MM.1S (cell line): Measurements from ENCODE around the gene HS6ST1.

Source experiments
- DNase-seq: peaks from one replicate; pipeline ENCODE4 v3.0.0-alpha.2; 2015
- H2AFZ ChIP-seq: fragments of 300-600 bp; sonication (generic); 2 replicates; pipeline ENCODE4 v1.6.0; 2016; ENCODE audit warnings: antibody characterized with exemption, low read length
- H3F3A ChIP-seq: fragments of 300-600 bp; sonication (generic); 2 replicates; pipeline ENCODE4 v1.6.1; 2016; ENCODE audit warnings: mild to moderate bottlenecking, antibody characterized with exemption, low read length, moderate library complexity, mixed read lengths; ENCODE audit not compliant: insufficient read depth
- H3K27ac ChIP-seq: fragments of 300-600 bp; sonication (generic); 2 replicates; pipeline ENCODE4 v1.5.1; 2016; ENCODE audit warnings: mild to moderate bottlenecking, low read length
- H3K27me3 ChIP-seq: fragments of 300-600 bp; sonication (generic); replicated peaks from 2 replicates; pipeline ENCODE4 v1.6.0; 2016; ENCODE audit warnings: low read length; ENCODE audit not compliant: insufficient read depth
- H3K36me3 ChIP-seq: fragments of 300-600 bp; sonication (generic); replicated peaks from 2 replicates; pipeline ENCODE4 v1.6.1; 2016; ENCODE audit warnings: mild to moderate bottlenecking, low read length, mixed read lengths; ENCODE audit not compliant: insufficient read depth
- H3K4me1 ChIP-seq: fragments of 300-600 bp; sonication (generic); 2 replicates; pipeline ENCODE4 v1.6.1; 2016; ENCODE audit warnings: low read length, mixed read lengths
- H3K4me2 ChIP-seq: fragments of 300-600 bp; sonication (generic); 2 replicates; pipeline ENCODE4 v1.6.0; 2016; ENCODE audit warnings: low read depth, low read length
- H3K4me3 ChIP-seq: fragments of 300-600 bp; sonication (generic); 2 replicates; pipeline ENCODE4 v1.5.1; 2016; ENCODE audit warnings: low read length, mixed read lengths
- H3K79me2 ChIP-seq: fragments of 300-600 bp; sonication (generic); 2 replicates; pipeline ENCODE4 v1.6.1; 2016; ENCODE audit warnings: mixed run types, low read length, mixed read lengths
- H3K9ac ChIP-seq: fragments of 300-600 bp; sonication (generic); 2 replicates; pipeline ENCODE4 v1.6.1; 2016; ENCODE audit warnings: low read length, mixed read lengths
- H3K9me2 ChIP-seq: fragments of 300-600 bp; sonication (generic); replicated peaks from 2 replicates; pipeline ENCODE4 v1.6.1; 2016; ENCODE audit warnings: mild to moderate bottlenecking, low read length, mixed read lengths; ENCODE audit not compliant: insufficient read depth
- H3K9me3 ChIP-seq: fragments of 300-600 bp; sonication (generic); replicated peaks from 2 replicates; pipeline ENCODE4 v1.6.1; 2016; ENCODE audit warnings: mild to moderate bottlenecking, low read length, mixed read lengths; ENCODE audit not compliant: insufficient read depth
- H4K20me1 ChIP-seq: fragments of 300-600 bp; sonication (generic); 2 replicates; pipeline ENCODE4 v1.6.1; 2016; ENCODE audit warnings: mild to moderate bottlenecking, low read length, moderate library complexity, mixed read lengths; ENCODE audit not compliant: insufficient read depth
- CTCF ChIP-seq: fragments of 300-600 bp; sonication (generic); IDR thresholded peaks from 2 replicates; pipeline ENCODE4 v1.5.1; 2016; ENCODE audit warnings: antibody characterized with exemption, low read length, mixed read lengths
- EZH2 ChIP-seq: fragments of 300-600 bp; sonication (generic); optimal IDR thresholded peaks from 2 replicates; pipeline ENCODE3; 2017; ENCODE audit warnings: low read depth, mild to moderate bottlenecking, antibody characterized with exemption, low read length, mixed read lengths
- EZH2phosphoT487 ChIP-seq: fragments of 300-600 bp; sonication (generic); IDR thresholded peaks from 2 replicates; pipeline ENCODE4 v1.6.1; 2018; ENCODE audit warnings: antibody characterized with exemption, low read length

HS6ST1 gene

GRCh38 chr2:128313091-128313836 lies 5.4 kb downstream of the HS6ST1 start:
- Histone ChIP-seq H3K9me2 (no peaks in the 10 kb centered on the region), H3K9ac (no peak overlapping the region), H3K27ac (no peak overlapping the region), H3K27me3 (no peaks in the 10 kb centered on the region), H3F3A (no peaks in the 10 kb centered on the region), H3K4me1 (peaks cover 4% of the 10 kb centered on the region; the same call in 1 of the 2 replicates), H3K4me2 (no peak overlapping the region), H3K4me3 (no peak overlapping the region), H4K20me1 (peaks cover 68% of the 10 kb centered on the region), H2AFZ (no peak overlapping the region), H3K9me3 (no peaks in the 10 kb centered on the region), H3K79me2 (peaks cover 96% of the 10 kb centered on the region), H3K36me3 (no peaks in the 10 kb centered on the region)
- DNase-seq = no peak
- TF ChIP-seq EZH2 = no peak
- TF ChIP-seq CTCF = no peak
- no peak for TF ChIP-seq EZH2phosphoT487

GRCh38 chr2:128312411-128312810 lies 6.3 kb downstream of the HS6ST1 start:
- Histone ChIP-seq H3K4me2 (no peak overlapping the region), H3K9me2 (no peaks in the 10 kb centered on the region), H3K4me1 (peaks cover 4% of the 10 kb centered on the region; the same call in 1 of the 2 replicates), H3K36me3 (no peaks in the 10 kb centered on the region), H3K4me3 (no peak overlapping the region), H3K27ac (no peak overlapping the region), H4K20me1 (peaks cover 64% of the 10 kb centered on the region), H3K9ac (no peak overlapping the region), H2AFZ (no peak overlapping the region), H3K27me3 (no peaks in the 10 kb centered on the region), H3K9me3 (no peaks in the 10 kb centered on the region), H3F3A (no peaks in the 10 kb centered on the region), H3K79me2 (peaks cover 100% of the 10 kb centered on the region)
- TF ChIP-seq EZH2phosphoT487 = no peak
- DNase-seq = no peak

- TF ChIP-seq EZH2phosphoT487 = no peak
- no peak for TF ChIP-seq EZH2
- TF ChIP-seq CTCF = no peak
- H3K27ac ChIP-seq = no peak overlapping the region
- H3K79me2 ChIP-seq = peaks cover 100% of the 10 kb centered on the region
- no peak overlapping the region for H3K4me3 ChIP-seq
- H3K27me3 ChIP-seq = no peaks in the 10 kb centered on the region
- H4K20me1 ChIP-seq = peaks cover 59% of the 10 kb centered on the region
- H3K4me2 ChIP-seq = no peak overlapping the region
- H3F3A ChIP-seq = no peaks in the 10 kb centered on the region
- H3K36me3 ChIP-seq = no peaks in the 10 kb centered on the region
- H2AFZ ChIP-seq = no peak overlapping the region
- no peak for DNase-seq
- H3K4me1 ChIP-seq = peaks cover 3% of the 10 kb centered on the region; the same call in 1 of the 2 replicates
- H3K9me2 ChIP-seq = no peaks in the 10 kb centered on the region
- H3K9ac ChIP-seq = no peak overlapping the region
- H3K9me3 ChIP-seq = no peaks in the 10 kb centered on the region
Measured at GRCh38 chr2:128311755-128312341, 6.8 kb downstream of the HS6ST1 start.

- Histone ChIP-seq H3K79me2 (peaks cover 100% of the 10 kb centered on the region), H4K20me1 (peaks cover 56% of the 10 kb centered on the region), H3K4me3 (no peak overlapping the region), H3K4me2 (no peak overlapping the region), H3K9me3 (no peaks in the 10 kb centered on the region), H3K9ac (no peak overlapping the region), H3K4me1 (no peaks in the 10 kb centered on the region), H3K9me2 (no peaks in the 10 kb centered on the region), H3K36me3 (no peaks in the 10 kb centered on the region), H2AFZ (no peak overlapping the region), H3K27me3 (no peaks in the 10 kb centered on the region), H3F3A (no peaks in the 10 kb centered on the region), H3K27ac (no peak overlapping the region)
- no peak for DNase-seq
- TF ChIP-seq EZH2 = no peak
- TF ChIP-seq CTCF = no peak
- no peak for TF ChIP-seq EZH2phosphoT487
Measured at GRCh38 chr2:128311216-128311754, 7.4 kb downstream of the HS6ST1 start.
